Ramos (cell line): ENCODE measurements around the gene PPFIA4.

Source experiments
- in situ Hi-C: fragments of 300-500 bp; cut with MboI; formaldehyde crosslinking; loops from one replicate; pipeline ENCODE4 v1.14.3; 2022; ENCODE audit warnings: low sequenced_read_pairs; ENCODE audit not compliant: unreplicated experiment

PPFIA4 gene

GRCh38 chr1:203038891-203039608 is 12.8 kb downstream of the PPFIA4 start:
- in situ Hi-C loops, result loop anchor here (25.0 kb wide), 1 partner anchor 173 kb away; no protein-coding TSS in a partner anchor

GRCh38 chr1:203039609-203040512 is 13.6 kb downstream of the PPFIA4 start:
- in situ Hi-C loops, result loop anchor here (25.0 kb wide), 1 partner anchor 172 kb away; no protein-coding TSS in a partner anchor

- in situ Hi-C loops, result loop anchor here (25.0 kb wide), 1 partner anchor 172 kb away; no protein-coding TSS in a partner anchor
These were observed 14.4 kb downstream of the PPFIA4 start for GRCh38 chr1:203040513-203041275.

GRCh38 chr1:203041351-203041932 is 15.2 kb downstream of the PPFIA4 start:
- in situ Hi-C loops, result loop anchor here (25.0 kb wide), 1 partner anchor 171 kb away; no protein-coding TSS in a partner anchor

- in situ Hi-C loops, result loop anchor here (25.0 kb wide), 1 partner anchor 168 kb away; no protein-coding TSS in a partner anchor
These were observed 17.7 kb downstream of the PPFIA4 start for GRCh38 chr1:203043830-203044545.

GRCh38 chr1:203044546-203045250 is 18.4 kb downstream of the PPFIA4 start:
- in situ Hi-C loops, result loop anchor here (25.0 kb wide), 1 partner anchor 168 kb away; no protein-coding TSS in a partner anchor

GRCh38 chr1:203045336-203045735 is 19.0 kb downstream of the PPFIA4 start:
- in situ Hi-C loops, result loop anchor here (25.0 kb wide), 1 partner anchor 167 kb away; no protein-coding TSS in a partner anchor

- in situ Hi-C loops, result loop anchor here (25.0 kb wide), 1 partner anchor 166 kb away; no protein-coding TSS in a partner anchor
These were observed 19.7 kb downstream of the PPFIA4 start for GRCh38 chr1:203045821-203046594.

- in situ Hi-C loops, result loop anchor here (25.0 kb wide), 1 partner anchor 165 kb away; no protein-coding TSS in a partner anchor
These were observed 20.8 kb downstream of the PPFIA4 start for GRCh38 chr1:203046984-203047630.

- in situ Hi-C loops, result loop anchor here (25.0 kb wide), 1 partner anchor 164 kb away; no protein-coding TSS in a partner anchor
These were observed 21.8 kb downstream of the PPFIA4 start for GRCh38 chr1:203048086-203048485.

GRCh38 chr1:203048555-203049051 is 22.3 kb downstream of the PPFIA4 start:
- in situ Hi-C loops, result loop anchor here (25.0 kb wide), 1 partner anchor 164 kb away; no protein-coding TSS in a partner anchor

GRCh38 chr1:203049077-203049476 is 22.8 kb downstream of the PPFIA4 start:
- in situ Hi-C loops, result loop anchor here (25.0 kb wide), 1 partner anchor 163 kb away; no protein-coding TSS in a partner anchor

GRCh38 chr1:203049576-203050180 is 23.4 kb downstream of the PPFIA4 start:
- in situ Hi-C loops, result loop anchor here (25.0 kb wide), 1 partner anchor 163 kb away; no protein-coding TSS in a partner anchor

GRCh38 chr1:203050826-203051225 is 24.5 kb downstream of the PPFIA4 start:
- in situ Hi-C loops, result no loop called here

GRCh38 chr1:203051841-203052324 is 25.6 kb downstream of the PPFIA4 start:
- in situ Hi-C loops, result no loop called here

GRCh38 chr1:203052601-203053000 is 26.3 kb downstream of the PPFIA4 start:
- in situ Hi-C loops, result no loop called here
